Upper lobe of right lung (tissue), 1 donor: ENCODE measurements around the gene CLK3. TPM values are rescaled to one million over a fixed set of nuclear protein-coding genes. Genes with fewer than 3 reads are reported as not detected.

ENCODE experiments used
- ATAC-seq: fragments of 200-7000 bp; cut with Tn5 transposase; one replicate; pipeline ENCODE4 v1.9.1; 2020; ENCODE audit warnings: mild to moderate bottlenecking, moderate library complexity
- DNase-seq: peaks from one replicate; pipeline ENCODE4 v3.0.0-alpha.2; 2020
- H3K27ac ChIP-seq: fragments of 200-600 bp; one replicate; pipeline ENCODE4 v1.8.0; 2022
- H3K27me3 ChIP-seq: fragments of 200-600 bp; one replicate; pipeline ENCODE4 v1.8.0; 2022; ENCODE audit warnings: mild to moderate bottlenecking
- H3K36me3 ChIP-seq: fragments of 200-600 bp; one replicate; pipeline ENCODE4 v1.8.0; 2022
- H3K4me1 ChIP-seq: fragments of 200-600 bp; one replicate; pipeline ENCODE4 v1.8.0; 2022
- H3K4me3 ChIP-seq: fragments of 200-600 bp; one replicate; pipeline ENCODE4 v1.8.0; 2022; ENCODE audit warnings: mild to moderate bottlenecking
- H3K9me3 ChIP-seq: fragments of 200-600 bp; one replicate; pipeline ENCODE4 v1.8.0; 2022
- CTCF ChIP-seq: fragments of 200-600 bp; IDR thresholded peaks from one replicate; pipeline ENCODE4 v1.8.0; 2022; ENCODE audit warnings: antibody characterized with exemption
- intact Hi-C: fragments of 100-400 bp; cut with DNase I; formaldehyde crosslinking; loops from one replicate; pipeline ENCODE4 v1.11.0; 2022
- total RNA-seq: library from RNA; stranded (reverse); fragmentation: NEBNext Ultra II Directional; extraction: Animal tissue kit (Norgen Biotek cat#: 25700); gene quantifications from one replicate; pipeline ENCODE4 v1.2.1, GENCODE V29; 2021
- donor health status: DM: no; HTN: yes; CAD: no; lungs with severe emphysema.

The CLK3 gene
- total RNA-seq, 1 donor from 2014 or later, result 72.9 TPM

GRCh38 chr15:74641151-74641550, 25.5 kb downstream of the CLK3 start:
- DNase-seq (no peak), ATAC-seq (no peak)
- Histone ChIP-seq H3K4me1 (peaks cover 34% of the 10 kb centered on the region), H3K9me3 (no peaks in the 10 kb centered on the region), H3K4me3 (no peak overlapping the region), H3K27me3 (no peaks in the 10 kb centered on the region), H3K27ac (peak overlapping the region; percentile 33), H3K36me3 (peaks cover 39% of the 10 kb centered on the region)
- intact Hi-C loops, result no loop called here
- TF ChIP-seq CTCF, result no peak

DNA sequence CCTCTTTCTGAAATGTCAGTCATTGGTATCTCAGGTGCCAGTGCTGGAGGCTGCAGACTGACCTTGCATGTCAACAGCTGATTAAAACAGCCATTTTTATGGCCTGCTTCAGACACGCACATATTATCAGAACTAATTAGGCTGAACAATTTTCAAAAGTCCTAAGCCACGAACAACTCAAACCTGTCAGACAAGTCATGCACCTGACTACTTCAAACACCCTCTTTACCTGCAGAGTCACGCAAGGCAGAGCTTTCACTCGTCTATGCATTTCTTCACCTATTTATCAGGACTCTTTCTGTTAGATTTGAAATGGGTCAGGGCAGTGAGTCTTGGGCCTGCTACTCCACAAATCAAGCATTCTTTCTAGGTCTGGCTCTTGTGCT, 26.7 kb downstream of the CLK3 start:
- Histone ChIP-seq H3K27ac (peak overlapping the region; percentile 72), H3K36me3 (peaks cover 27% of the 10 kb centered on the region), H3K4me1 (peaks cover 37% of the 10 kb centered on the region), H3K9me3 (no peaks in the 10 kb centered on the region), H3K27me3 (no peaks in the 10 kb centered on the region), H3K4me3 (no peak overlapping the region)
- ATAC-seq (peak; percentile 83), DNase-seq (no peak)
- intact Hi-C loops, result no loop called here
- TF ChIP-seq CTCF, result no peak

- DNase-seq (peak; percentile 74), ATAC-seq (no peak)
- intact Hi-C loops, result no loop called here
- Histone ChIP-seq H3K9me3 (no peaks in the 10 kb centered on the region), H3K4me1 (peaks cover 37% of the 10 kb centered on the region), H3K4me3 (no peak overlapping the region), H3K27me3 (no peaks in the 10 kb centered on the region), H3K27ac (peak overlapping the region; percentile 72), H3K36me3 (peaks cover 20% of the 10 kb centered on the region)
- no peak for TF ChIP-seq CTCF
Observed at GRCh38 chr15:74642734-74643664, 27.4 kb downstream of the CLK3 start.

GRCh38 chr15:74643665-74644204, 28.1 kb downstream of the CLK3 start:
- intact Hi-C loops, result no loop called here
- H3K9me3 ChIP-seq, result no peaks in the 10 kb centered on the region

DNA sequence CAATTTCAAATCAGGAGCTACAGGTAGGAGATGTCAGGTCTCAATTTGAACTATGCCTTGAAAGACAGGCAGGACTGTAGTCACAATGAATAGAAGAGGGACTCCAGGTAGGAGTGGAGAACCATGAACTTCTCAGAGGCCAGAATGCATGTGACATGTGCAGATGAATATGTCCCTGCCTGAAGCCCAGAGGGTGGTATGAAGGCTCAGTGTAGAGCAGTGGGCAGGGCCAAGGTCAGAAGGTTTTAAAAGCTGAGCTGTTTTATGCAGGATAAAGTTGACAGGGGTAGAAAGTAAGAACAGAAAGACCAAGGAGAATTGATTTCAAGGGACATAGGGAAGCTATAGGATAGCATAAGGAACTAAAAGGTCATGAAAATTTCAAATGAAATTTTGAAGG, 30.8 kb downstream of the CLK3 start:
- intact Hi-C loops, result no loop called here
- Histone ChIP-seq H3K4me3 (no peak overlapping the region), H3K9me3 (no peaks in the 10 kb centered on the region), H3K27ac (no peak overlapping the region), H3K36me3 (no peaks in the 10 kb centered on the region), H3K27me3 (no peaks in the 10 kb centered on the region), H3K4me1 (peaks cover 44% of the 10 kb centered on the region)
- no peak for ATAC-seq
- TF ChIP-seq CTCF, result no peak
- no peak for DNase-seq

More at GRCh38 chr15:74643665-74644204, 28.1 kb downstream of the CLK3 start:
- ATAC-seq (no peak), DNase-seq (no peak)
- Histone ChIP-seq H3K27me3 (no peaks in the 10 kb centered on the region), H3K36me3 (peaks cover 19% of the 10 kb centered on the region), H3K27ac (peak overlapping the region; percentile 72), H3K4me3 (no peak overlapping the region), H3K4me1 (peaks cover 41% of the 10 kb centered on the region)
- TF ChIP-seq CTCF, result no peak
